Measurements from ENCODE around the gene TIMM22. TPM values are rescaled to one million over a fixed set of nuclear protein-coding genes. Genes with fewer than 3 reads are reported as not detected.

TIMM22 gene
- total RNA-seq, 1 donor from 2014 or later: 9.1 TPM

GRCh38 chr17:975371-975915 is 21.5 kb upstream of the TIMM22 start:
- H3K9me3 ChIP-seq: no peaks in the 10 kb centered on the region
- H3K4me3 ChIP-seq: no peak overlapping the region
- H3K27ac ChIP-seq: no peak overlapping the region
- peaks cover 42% of the 10 kb centered on the region for H3K4me1 ChIP-seq
- H3K36me3 ChIP-seq: no peaks in the 10 kb centered on the region
- intact Hi-C loops (cut with DNase I): no loop called here
- DNase-seq: peak; percentile 36
- TF ChIP-seq CTCF (IDR thresholded peaks at IDR 0.05): no peak
- no peak for ATAC-seq
- no peaks in the 10 kb centered on the region for H3K27me3 ChIP-seq (ENCODE audit: low read depth)

GRCh38 chr17:976312-976711 is 20.6 kb upstream of the TIMM22 start:
- no peak for ATAC-seq
- peaks cover 49% of the 10 kb centered on the region for H3K4me1 ChIP-seq
- H3K4me3 ChIP-seq: no peak overlapping the region
- H3K36me3 ChIP-seq: no peaks in the 10 kb centered on the region
- H3K27ac ChIP-seq: no peak overlapping the region
- H3K9me3 ChIP-seq: no peaks in the 10 kb centered on the region
- intact Hi-C loops (cut with DNase I): no loop called here
- TF ChIP-seq CTCF (IDR thresholded peaks at IDR 0.05): no peak
- H3K27me3 ChIP-seq (ENCODE audit: low read depth): no peaks in the 10 kb centered on the region
- DNase-seq: no peak

GRCh38 chr17:977166-977565 is 19.8 kb upstream of the TIMM22 start:
- no peak for ATAC-seq
- Histone ChIP-seq H3K36me3 (no peaks in the 10 kb centered on the region), H3K27me3 (ENCODE audit: low read depth) (no peaks in the 10 kb centered on the region), H3K4me1 (peaks cover 51% of the 10 kb centered on the region), H3K4me3 (peak overlapping the region; percentile 72), H3K27ac (no peak overlapping the region), H3K9me3 (no peaks in the 10 kb centered on the region)
- DNase-seq: no peak
- intact Hi-C loops (cut with DNase I): no loop called here
- TF ChIP-seq CTCF (IDR thresholded peaks at IDR 0.05): no peak

GRCh38 chr17:978103-979093 is 18.5 kb upstream of the TIMM22 start:
- ATAC-seq (peak; percentile 3 to 25), DNase-seq (no peak)
- Histone ChIP-seq H3K4me3 (peak overlapping the region; percentile 72), H3K9me3 (no peaks in the 10 kb centered on the region), H3K27ac (peak overlapping the region; percentile 74), H3K27me3 (ENCODE audit: low read depth) (no peaks in the 10 kb centered on the region), H3K36me3 (no peaks in the 10 kb centered on the region), H3K4me1 (peaks cover 51% of the 10 kb centered on the region)
- intact Hi-C loops (cut with DNase I): no loop called here
- no peak for TF ChIP-seq CTCF (IDR thresholded peaks at IDR 0.05)

- peak overlapping the region; percentile 72 for H3K4me3 ChIP-seq
- H3K27me3 ChIP-seq (ENCODE audit: low read depth): no peaks in the 10 kb centered on the region
- no peak for TF ChIP-seq CTCF (IDR thresholded peaks at IDR 0.05)
- DNase-seq: no peak
- no peaks in the 10 kb centered on the region for H3K9me3 ChIP-seq
- no peak overlapping the region for H3K27ac ChIP-seq
- ATAC-seq: peak; percentile 57 to 63
- peaks cover 51% of the 10 kb centered on the region for H3K4me1 ChIP-seq
- no peaks in the 10 kb centered on the region for H3K36me3 ChIP-seq
- intact Hi-C loops (cut with DNase I): no loop called here
Measured at GRCh38 chr17:979212-979538, 17.8 kb upstream of the TIMM22 start.

Data from lower lobe of right lung (tissue), 2 donors.